GM12875 (cell line): Measurements from ENCODE around the gene ADAM11.

Source experiments
- H3K4me3 ChIP-seq: one replicate; pipeline ENCODE4 v1.5.1; 2011; ENCODE audit warnings: low read depth, low read length, control low read depth
- CTCF ChIP-seq: IDR thresholded peaks from 2 replicates; pipeline ENCODE4 v1.5.1; 2011; ENCODE audit warnings: low read depth, mild to moderate bottlenecking, control low read depth, inconsistent platforms, low read length, moderate library complexity, borderline replicate concordance; ENCODE audit not compliant: insufficient read depth

Gene ADAM11

GRCh38 chr17:44793885-44794842 is 35.4 kb downstream of the ADAM11 start:
- TF ChIP-seq CTCF: no peak
- H3K4me3 ChIP-seq: no peak overlapping the region

- H3K4me3 ChIP-seq: no peak overlapping the region
- TF ChIP-seq CTCF: no peak
Measured at GRCh38 chr17:44794851-44795413, 36.1 kb downstream of the ADAM11 start.

- no peak overlapping the region for H3K4me3 ChIP-seq
- TF ChIP-seq CTCF: no peak
Measured at GRCh38 chr17:44795421-44795820, 36.6 kb downstream of the ADAM11 start.

- no peak for TF ChIP-seq CTCF
- no peak overlapping the region for H3K4me3 ChIP-seq
Measured at GRCh38 chr17:44795928-44796327, 37.1 kb downstream of the ADAM11 start.

- no peak for TF ChIP-seq CTCF
- no peak overlapping the region for H3K4me3 ChIP-seq
Measured at GRCh38 chr17:44796731-44797130, 37.9 kb downstream of the ADAM11 start.

GRCh38 chr17:44797802-44798201 is 39.0 kb downstream of the ADAM11 start:
- no peak overlapping the region for H3K4me3 ChIP-seq
- no peak for TF ChIP-seq CTCF

- no peak overlapping the region for H3K4me3 ChIP-seq
- TF ChIP-seq CTCF: no peak
Measured at GRCh38 chr17:44798356-44798755, 39.6 kb downstream of the ADAM11 start.
